HepG2 (cell line): ENCODE results near the gene FAM209B. TPM values are rescaled to one million over a fixed set of nuclear protein-coding genes. Genes with fewer than 3 reads are reported as not detected.

ENCODE experiments used
- ATAC-seq: fragments of 200-7000 bp; cut with Tn5 transposase; 3 replicates; pipeline ENCODE4 v1.9.1; 2020; ENCODE audit warnings: mild to moderate bottlenecking, moderate library complexity
- BruUV-seq: library from RNA; stranded (reverse); fragments of 400-500 nt; replicated peaks from 2 replicates; lab custom pipeline; 2021; lab: Mats Ljungman, UMichigan
- CTCF ChIA-PET: fragments of 300-600 bp; formaldehyde crosslinking; extraction: SDS; loops from one replicate; lab custom pipeline; 2021; ENCODE audit warnings: low total read pairs, inconsistent platforms, low intra/inter-chr PET ratio; lab: Yijun Ruan, JAX
- POLR2A ChIA-PET: fragments of 350-600 bp; sonication (Branson Sonifier 250); formaldehyde crosslinking; loops from one replicate; lab custom pipeline; 2020; ENCODE audit warnings: antibody characterized with exemption, inconsistent platforms; lab: Yijun Ruan, JAX
- DNase-seq: peaks from one replicate; pipeline ENCODE4 v3.0.0-alpha.2; 2015; ENCODE audit warnings: low spot score
- FAIRE-seq: peaks from 3 replicates; lab custom pipeline; 2011; peaks lifted over from hg19 to GRCh38; lab: Jason Lieb, UNC
- H2AFZ ChIP-seq: one replicate; pipeline ENCODE4 v1.6.1; 2011; ENCODE audit warnings: low read length, inconsistent platforms
- H3K27ac ChIP-seq: fragments of 300-600 bp; 3 replicates; pipeline ENCODE4 v1.8.0; 2011; ENCODE audit warnings: mixed run types, mild to moderate bottlenecking, mixed read lengths, low read length, inconsistent platforms; ENCODE audit not compliant: insufficient read depth; ENCODE audit errors: extremely low read length
- H3K27me3 ChIP-seq, 2 experiments: fragments of 200-600 bp in 1 of 2; 2 replicates in 1 of 2; 3 replicates in 1 of 2; pipeline versions ENCODE4 v1.6.0 to v1.8.0; 2011; ENCODE audit warnings: low read length in 2 of 2, mild to moderate bottlenecking in 2 of 2, moderate library complexity in 2 of 2, inconsistent platforms in 1 of 2; ENCODE audit not compliant: insufficient read depth in 2 of 2, control insufficient read depth in 1 of 2
- H3K36me3 ChIP-seq, 2 experiments: fragments of 200-600 bp in 1 of 2; replicated peaks in 1 of 2; 2 replicates in 1 of 2; 3 replicates in 1 of 2; pipeline versions ENCODE4 v1.5.1 to v1.8.0; 2011; ENCODE audit warnings: low read length in 2 of 2, inconsistent platforms in 1 of 2; ENCODE audit not compliant: insufficient read depth in 2 of 2, control insufficient read depth in 1 of 2
- H3K4me1 ChIP-seq: 2 replicates; pipeline ENCODE4 v1.5.1; 2012; ENCODE audit warnings: low read length, inconsistent platforms; ENCODE audit not compliant: insufficient read depth
- H3K4me2 ChIP-seq: 2 replicates; pipeline ENCODE4 v1.6.0; 2011; ENCODE audit warnings: low read depth, low read length, inconsistent platforms
- H3K4me3 ChIP-seq, 3 experiments: fragments of 200-600 bp in 1 of 3; sonication (generic), shearing (Covaris generic) in 1 of 3; replicated peaks in 1 of 3; 2 replicates each; pipeline ENCODE4 v1.5.1; 2011 to 2016; ENCODE audit warnings: low read length in 3 of 3, inconsistent platforms in 2 of 3, low read depth in 2 of 3, mild to moderate bottlenecking in 2 of 3, control low read depth in 1 of 3, mixed read lengths in 1 of 3; ENCODE audit not compliant: insufficient read depth in 1 of 3
- H3K79me2 ChIP-seq: one replicate; pipeline ENCODE4 v1.6.1; 2011; ENCODE audit warnings: low read length, inconsistent platforms; ENCODE audit not compliant: insufficient read depth
- H3K9ac ChIP-seq: 2 replicates; pipeline ENCODE4 v1.6.0; 2011; ENCODE audit warnings: mild to moderate bottlenecking, low read depth, low read length, inconsistent platforms; ENCODE audit not compliant: insufficient read depth
- H3K9me3 ChIP-seq: 2 replicates; pipeline ENCODE4 v1.5.1; 2012; ENCODE audit warnings: mild to moderate bottlenecking, low read length
- H4K20me1 ChIP-seq: 2 replicates; pipeline ENCODE4 v1.6.0; 2011; ENCODE audit warnings: inconsistent platforms, mild to moderate bottlenecking, low read length, moderate library complexity; ENCODE audit not compliant: insufficient read depth
- BRCA1 ChIP-seq: sonication (generic); formaldehyde crosslinking; IDR thresholded peaks from 2 replicates; pipeline ENCODE4 v1.4.0; 2020; ENCODE audit warnings: missing genetic modification reagents
- LCORL ChIP-seq, 2 experiments: fragments of 450-650 bp in 1 of 2; sonication (generic) in 1 of 2; formaldehyde crosslinking in 1 of 2; IDR thresholded peaks; 2 replicates each; pipeline versions ENCODE4 v1.5.0 to v1.6.1; 2017 to 2020; ENCODE audit warnings: antibody characterized with exemption in 1 of 2, missing genetic modification reagents in 1 of 2
- NCOR1 ChIP-seq: fragments of 200-600 bp; sonication (generic); IDR thresholded peaks from 2 replicates; pipeline ENCODE4 v1.7.0; 2017; ENCODE audit warnings: antibody characterized with exemption, low read length, borderline replicate concordance
- REL ChIP-seq: sonication (generic); formaldehyde crosslinking; conservative IDR thresholded peaks from 2 replicates; pipeline ENCODE4 v1.8.0; 2022; ENCODE audit warnings: mild to moderate bottlenecking, missing genetic modification reagents, moderate library complexity
- ZNF350 ChIP-seq: sonication (generic); formaldehyde crosslinking; IDR thresholded peaks from 2 replicates; pipeline ENCODE4 v1.4.0; 2020; ENCODE audit warnings: mild to moderate bottlenecking, low read depth, missing genetic modification reagents, borderline replicate concordance
- ZNF441 ChIP-seq: sonication (generic); formaldehyde crosslinking; IDR thresholded peaks from 2 replicates; pipeline ENCODE4 v1.7.0; 2021; ENCODE audit warnings: missing genetic modification reagents, borderline replicate concordance
- WGBS: methylation state at CpG from one replicate; pipeline ENCODE4 v1.1.6; 2017; ENCODE audit warnings: low lambda C conversion rate; 5-methylcytosine and 5-hydroxymethylcytosine counted together
- in situ Hi-C: cut with HindIII; loops from 2 replicates; pipeline ENCODE4 v1.10.0; 2017; ENCODE audit warnings: low pct_unique_long_range_greater_than_20kb; ENCODE audit not compliant: extremely low pct_ligation_motif_present
- intact Hi-C: fragments of 100-400 bp; cut with micrococcal nuclease; formaldehyde crosslinking; loops from one replicate; pipeline ENCODE4 v1.10.0; 2022; ENCODE audit not compliant: unreplicated experiment
- polyA plus RNA-seq, 8 experiments: library from polyadenylated mRNA; depleted of rRNA in 3 of 8; stranded (reverse) in 7 of 8; unstranded in 1 of 8; fragments of >200 nt; fragmentation: Illumina TruSeq in 4 of 8; extraction: Trizol in 4 of 8; gene quantifications; 2 replicates each; pipeline versions ENCODE4 v1.2.1 to v1.2.3, GENCODE V29; 2011 to 2016; ENCODE audit warnings: low read depth in 4 of 8, missing spikeins in 1 of 8, mixed read lengths in 1 of 8; ENCODE audit not compliant: insufficient read depth in 1 of 8
- total RNA-seq, 5 experiments: library from RNA; depleted of rRNA; stranded (reverse); fragments of >200 nt; fragmentation: Illumina TruSeq; extraction: Trizol; gene quantifications; 2 replicates each; pipeline ENCODE4 v1.2.3, GENCODE V29; 2016; ENCODE audit warnings: low read depth in 1 of 5
- TF ChIP-seq, protein P1 (sequence below): sonication (generic); formaldehyde crosslinking; IDR thresholded peaks from 2 replicates; pipeline ENCODE4 v1.4.0; 2020; ENCODE audit warnings: missing genetic modification reagents, low read depth, mild to moderate bottlenecking, borderline replicate concordance
- TF ChIP-seq, protein P2 (sequence below): fragments of 450-650 bp; IDR thresholded peaks from 2 replicates; pipeline ENCODE4 v1.6.1; 2017

FAM209B gene
- total and polyA plus RNA-seq, 2 of the 13 experiments (the other 11 are each of a cell fraction or from before 2014, with no cell fraction given): 0.24 to 0.42 TPM

GRCh38 chr20:56537997-56538396, 5.0 kb downstream of the FAM209B start:
- DNase-seq (no peak), ATAC-seq (no peak), FAIRE-seq (no peak)
- Histone ChIP-seq H3K4me2 (no peak overlapping the region), H2AFZ (no peak overlapping the region), H3K36me3 (no peaks in the 10 kb centered on the region), H3K4me3 (no peak overlapping the region), H3K9ac (no peak overlapping the region), H3K79me2 (no peaks in the 10 kb centered on the region), H4K20me1 (no peaks in the 10 kb centered on the region), H3K4me1 (no peaks in the 10 kb centered on the region), H3K27ac (no peak overlapping the region), H3K27me3 (peaks cover 0 to 5% of the 10 kb centered on the region in 2 experiments; a peak in 1 of 5 replicates)
- 42% methylated on average over 3 of the region's 3 CpGs for WGBS
- POLR2A ChIA-PET: no interaction called here
- in situ Hi-C loops (loop anchor here (10.0 kb wide), 1 partner anchor 63 kb away; no protein-coding TSS in a partner anchor), intact Hi-C loops (no loop called here)
- BruUV-seq: no TSS peak
- CTCF ChIA-PET: no interaction called here
- TF ChIP-seq, protein P1, sequence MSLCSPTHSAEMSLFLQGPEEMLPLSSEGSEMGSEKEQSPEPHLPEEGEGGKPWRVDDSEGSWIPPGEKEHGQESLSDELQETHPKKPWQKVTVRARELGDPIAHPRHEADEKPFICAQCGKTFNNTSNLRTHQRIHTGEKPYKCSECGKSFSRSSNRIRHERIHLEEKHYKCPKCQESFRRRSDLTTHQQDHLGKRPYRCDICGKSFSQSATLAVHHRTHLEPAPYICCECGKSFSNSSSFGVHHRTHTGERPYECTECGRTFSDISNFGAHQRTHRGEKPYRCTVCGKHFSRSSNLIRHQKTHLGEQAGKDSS (CRISPR knock-in tag): no peak
- no peak for TF ChIP-seq ZNF350 (CRISPR knock-in tag)
- TF ChIP-seq BRCA1 (CRISPR knock-in tag): no peak
- TF ChIP-seq LCORL (IDR thresholded peaks at IDR 0.05): no peak
- TF ChIP-seq LCORL (CRISPR knock-in tag; IDR thresholded peaks at IDR 0.05): no peak
- TF ChIP-seq, protein P2, sequence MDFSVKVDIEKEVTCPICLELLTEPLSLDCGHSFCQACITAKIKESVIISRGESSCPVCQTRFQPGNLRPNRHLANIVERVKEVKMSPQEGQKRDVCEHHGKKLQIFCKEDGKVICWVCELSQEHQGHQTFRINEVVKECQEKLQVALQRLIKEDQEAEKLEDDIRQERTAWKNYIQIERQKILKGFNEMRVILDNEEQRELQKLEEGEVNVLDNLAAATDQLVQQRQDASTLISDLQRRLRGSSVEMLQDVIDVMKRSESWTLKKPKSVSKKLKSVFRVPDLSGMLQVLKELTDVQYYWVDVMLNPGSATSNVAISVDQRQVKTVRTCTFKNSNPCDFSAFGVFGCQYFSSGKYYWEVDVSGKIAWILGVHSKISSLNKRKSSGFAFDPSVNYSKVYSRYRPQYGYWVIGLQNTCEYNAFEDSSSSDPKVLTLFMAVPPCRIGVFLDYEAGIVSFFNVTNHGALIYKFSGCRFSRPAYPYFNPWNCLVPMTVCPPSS: no peak
- no peak for TF ChIP-seq REL
- TF ChIP-seq NCOR1: no peak
- TF ChIP-seq ZNF441: no peak
- TF ChIP-seq, all 625 proteins: peak for 0
- no peaks in the 10 kb centered on the region for H3K9me3 ChIP-seq
